HG03342 (cell line): ENCODE data around the gene INHBE.
"Not testable (repeated sequence)": the region's sequence is repeated elsewhere in the genome, so short reads cannot be mapped to it uniquely, and the experiment has no call there.

ENCODE experiments used
- ATAC-seq: cut with Tn5 transposase; IDR thresholded peaks from one replicate; pipeline ENCODE4 v1.9.1; 2021; ENCODE audit warnings: mild to moderate bottlenecking, moderate library complexity; ENCODE audit not compliant: unreplicated experiment

The INHBE gene

GRCh38 chr12:57439762-57440266 is 15.3 kb upstream of the INHBE start:
- ATAC-seq: no peak

DNA sequence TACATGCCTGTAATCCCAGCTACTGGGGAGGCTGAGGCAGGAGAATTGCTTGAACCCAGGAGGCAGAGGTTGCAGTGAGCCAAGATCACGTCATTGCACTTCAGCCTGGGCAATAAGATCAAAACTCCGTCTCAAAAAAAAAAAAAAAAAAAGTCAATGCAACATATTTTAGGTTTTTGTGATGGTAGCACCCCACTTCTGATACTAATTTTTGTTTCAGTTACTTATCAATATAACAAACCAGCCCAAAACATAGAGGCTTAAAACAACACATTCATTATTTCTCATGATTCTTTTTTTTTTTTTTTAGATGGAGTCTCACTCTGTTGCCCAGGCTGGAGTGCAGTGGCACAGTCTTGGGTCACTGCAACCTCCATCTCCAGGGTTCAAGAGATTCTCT is 13.7 kb upstream of the INHBE start:
- ATAC-seq: not testable (repeated sequence)

DNA sequence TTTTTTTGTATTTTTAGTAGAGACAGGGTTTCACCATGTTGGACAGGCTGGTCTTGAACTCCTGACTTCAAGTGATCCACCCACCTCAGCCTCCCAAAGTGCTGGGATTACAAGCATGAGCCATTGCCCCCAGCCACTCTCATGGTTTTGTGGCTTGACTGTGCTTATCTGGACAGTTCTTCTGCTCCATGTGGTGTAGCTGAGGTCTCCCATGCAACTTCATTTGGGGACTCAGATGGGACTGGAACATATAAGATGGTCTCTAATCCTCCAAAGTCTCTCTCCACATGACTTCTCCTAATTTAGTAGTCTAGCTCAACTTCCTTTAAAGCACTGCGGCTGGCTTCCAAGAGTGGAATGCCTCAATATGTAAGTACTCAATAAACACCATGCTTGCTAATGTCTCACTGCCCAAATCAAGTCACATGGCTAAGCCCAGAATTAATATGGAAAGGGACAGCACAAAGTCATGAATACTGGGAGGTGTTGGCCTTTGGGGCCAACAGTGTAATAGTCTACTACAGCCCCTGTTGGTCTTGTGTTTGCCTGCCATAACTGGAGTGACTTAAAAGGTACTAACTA is 13.2 kb upstream of the INHBE start:
- no peak for ATAC-seq

GRCh38 chr12:57444337-57444736 is 10.8 kb upstream of the INHBE start:
- not testable (repeated sequence) for ATAC-seq

- no peak for ATAC-seq
Measured at GRCh38 chr12:57444744-57445143, 10.4 kb upstream of the INHBE start.

- no peak for ATAC-seq
Measured at GRCh38 chr12:57446292-57446960, 8.7 kb upstream of the INHBE start.

- ATAC-seq: no peak
Measured at GRCh38 chr12:57448669-57449068, 6.4 kb upstream of the INHBE start.

DNA sequence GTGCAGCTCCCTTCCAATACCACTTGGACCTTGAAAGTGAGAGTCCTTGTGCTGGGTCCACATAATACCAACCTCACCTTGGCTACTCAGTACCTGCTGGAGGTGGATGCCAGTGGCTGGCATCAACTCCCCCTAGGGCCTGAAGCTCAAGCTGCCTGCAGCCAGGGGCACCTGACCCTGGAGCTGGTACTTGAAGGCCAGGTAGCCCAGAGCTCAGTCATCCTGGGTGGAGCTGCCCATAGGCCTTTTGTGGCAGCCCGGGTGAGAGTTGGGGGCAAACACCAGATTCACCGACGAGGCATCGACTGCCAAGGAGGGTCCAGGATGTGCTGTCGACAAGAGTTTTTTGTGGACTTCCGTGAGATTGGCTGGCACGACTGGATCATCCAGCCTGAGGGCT is 5.7 kb upstream of the INHBE start:
- ATAC-seq: no peak

- ATAC-seq: no peak
Measured at GRCh38 chr12:57450057-57450456, 5.0 kb upstream of the INHBE start.

DNA sequence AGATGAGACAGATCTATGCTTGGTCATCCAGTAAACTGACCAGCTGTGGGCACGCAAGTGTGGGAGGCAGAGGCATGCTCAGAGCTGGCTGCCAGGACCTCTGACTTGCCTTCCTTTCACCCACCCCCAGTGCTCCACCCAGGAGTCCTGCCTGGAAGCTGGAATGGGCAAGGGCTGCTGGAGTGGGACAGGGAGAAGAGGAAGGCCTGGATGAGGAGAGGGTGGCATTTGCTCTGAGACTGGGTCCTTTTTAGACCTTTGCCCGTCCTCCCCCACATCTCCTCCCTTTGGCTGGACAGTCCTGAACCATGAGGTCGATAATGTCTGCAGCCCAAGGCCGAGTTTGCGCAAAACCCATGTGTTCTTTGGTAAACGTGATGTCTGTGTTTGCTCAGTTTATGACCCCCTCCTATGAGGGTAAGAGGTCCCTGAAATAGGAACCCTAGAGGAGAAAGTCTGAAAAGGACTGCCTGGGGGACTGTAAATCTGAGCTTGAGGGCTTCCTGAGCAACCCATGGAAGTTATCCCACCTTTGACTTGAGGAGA is 3.8 kb upstream of the INHBE start:
- ATAC-seq: no peak

- ATAC-seq: no peak
Measured at GRCh38 chr12:57452181-57452936, 2.7 kb upstream of the INHBE start.

DNA sequence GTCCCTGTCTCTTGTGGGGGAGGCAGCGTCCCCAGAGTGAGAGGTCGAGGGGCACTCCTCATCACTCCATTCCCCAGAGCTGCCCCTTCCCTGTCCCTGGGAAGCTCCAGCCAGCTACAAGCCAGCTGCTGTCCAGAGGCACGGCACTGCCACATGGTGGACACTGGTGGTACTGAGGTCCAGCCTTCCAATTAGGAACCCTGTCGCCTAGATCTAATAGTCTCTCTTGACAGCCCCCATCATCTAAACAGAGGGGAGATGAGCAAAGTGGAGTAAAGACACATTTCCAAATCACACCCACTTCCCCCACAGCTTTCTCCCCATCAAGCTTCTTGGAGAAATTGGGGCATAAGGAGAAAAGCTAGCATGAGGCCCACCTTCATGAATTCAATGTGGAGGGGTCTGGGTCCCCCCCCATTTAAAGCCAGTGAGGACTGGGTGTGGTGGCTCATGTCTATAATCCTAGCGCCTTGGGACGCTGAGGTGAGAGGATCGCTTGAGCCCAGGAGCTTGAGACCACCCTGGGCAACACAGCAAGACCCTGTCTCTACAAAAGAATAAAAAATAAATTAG is 2.1 kb upstream of the INHBE start:
- peak; percentile 50 for ATAC-seq

- ATAC-seq: no peak
Measured at GRCh38 chr12:57454213-57454565, 918 bp upstream of the INHBE start.

DNA sequence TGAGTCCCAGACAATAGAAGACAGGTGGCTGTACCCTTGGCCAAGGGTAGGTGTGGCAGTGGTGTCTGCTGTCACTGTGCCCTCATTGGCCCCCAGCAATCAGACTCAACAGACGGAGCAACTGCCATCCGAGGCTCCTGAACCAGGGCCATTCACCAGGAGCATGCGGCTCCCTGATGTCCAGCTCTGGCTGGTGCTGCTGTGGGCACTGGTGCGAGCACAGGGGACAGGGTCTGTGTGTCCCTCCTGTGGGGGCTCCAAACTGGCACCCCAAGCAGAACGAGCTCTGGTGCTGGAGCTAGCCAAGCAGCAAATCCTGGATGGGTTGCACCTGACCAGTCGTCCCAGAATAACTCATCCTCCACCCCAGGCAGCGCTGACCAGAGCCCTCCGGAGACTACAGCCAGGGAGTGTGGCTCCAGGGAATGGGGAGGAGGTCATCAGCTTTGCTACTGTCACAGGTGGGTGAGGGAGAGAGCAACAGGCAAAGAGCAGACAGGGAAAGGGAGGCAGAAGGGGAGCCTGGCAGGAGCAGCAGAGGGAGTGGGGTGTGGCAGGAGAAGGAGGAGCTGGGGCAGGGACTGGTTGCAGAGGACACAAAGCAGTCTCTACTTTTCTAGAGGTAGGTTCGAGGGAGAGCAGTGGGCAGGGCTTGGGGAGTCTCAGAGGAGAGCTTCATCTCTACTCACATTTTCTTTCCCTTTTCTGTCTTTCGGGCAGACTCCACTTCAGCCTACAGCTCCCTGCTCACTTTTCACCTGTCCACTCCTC is 452 bp downstream of the INHBE start:
- no peak for ATAC-seq

GRCh38 chr12:57456145-57456700 is 1.1 kb downstream of the INHBE start:
- no peak for ATAC-seq

DNA sequence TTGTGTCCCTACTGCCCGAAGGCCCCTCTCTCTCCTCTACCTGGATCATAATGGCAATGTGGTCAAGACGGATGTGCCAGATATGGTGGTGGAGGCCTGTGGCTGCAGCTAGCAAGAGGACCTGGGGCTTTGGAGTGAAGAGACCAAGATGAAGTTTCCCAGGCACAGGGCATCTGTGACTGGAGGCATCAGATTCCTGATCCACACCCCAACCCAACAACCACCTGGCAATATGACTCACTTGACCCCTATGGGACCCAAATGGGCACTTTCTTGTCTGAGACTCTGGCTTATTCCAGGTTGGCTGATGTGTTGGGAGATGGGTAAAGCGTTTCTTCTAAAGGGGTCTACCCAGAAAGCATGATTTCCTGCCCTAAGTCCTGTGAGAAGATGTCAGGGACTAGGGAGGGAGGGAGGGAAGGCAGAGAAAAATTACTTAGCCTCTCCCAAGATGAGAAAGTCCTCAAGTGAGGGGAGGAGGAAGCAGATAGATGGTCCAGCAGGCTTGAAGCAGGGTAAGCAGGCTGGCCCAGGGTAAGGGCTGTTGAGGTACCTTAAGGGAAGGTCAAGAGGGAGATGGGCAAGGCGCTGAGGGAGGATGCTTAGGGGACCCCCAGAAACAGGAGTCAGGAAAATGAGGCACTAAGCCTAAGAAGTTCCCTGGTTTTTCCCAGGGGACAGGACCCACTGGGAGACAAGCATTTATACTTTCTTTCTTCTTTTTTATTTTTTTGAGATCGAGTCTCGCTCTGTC is 1.8 kb downstream of the INHBE start:
- no peak for ATAC-seq

GRCh38 chr12:57458665-57459054 is 3.6 kb downstream of the INHBE start:
- ATAC-seq: no peak

GRCh38 chr12:57459055-57459749 is 4.1 kb downstream of the INHBE start:
- ATAC-seq: peak; percentile 47
